T follicular helper cell (primary cell): ENCODE results near the gene RBM24.

Experiments
- DNase-seq: peaks from one replicate; pipeline ENCODE4 v3.0.0-alpha.2; 2020; ENCODE audit warnings: low read depth
- total RNA-seq, 2 experiments: gene quantifications; one replicate each; lab custom pipeline; 2026; lab: John Stamatoyannopoulos, UW

Gene RBM24
- 0 to 0.12 reads per million in 2 experiments for total RNA-seq

DNA sequence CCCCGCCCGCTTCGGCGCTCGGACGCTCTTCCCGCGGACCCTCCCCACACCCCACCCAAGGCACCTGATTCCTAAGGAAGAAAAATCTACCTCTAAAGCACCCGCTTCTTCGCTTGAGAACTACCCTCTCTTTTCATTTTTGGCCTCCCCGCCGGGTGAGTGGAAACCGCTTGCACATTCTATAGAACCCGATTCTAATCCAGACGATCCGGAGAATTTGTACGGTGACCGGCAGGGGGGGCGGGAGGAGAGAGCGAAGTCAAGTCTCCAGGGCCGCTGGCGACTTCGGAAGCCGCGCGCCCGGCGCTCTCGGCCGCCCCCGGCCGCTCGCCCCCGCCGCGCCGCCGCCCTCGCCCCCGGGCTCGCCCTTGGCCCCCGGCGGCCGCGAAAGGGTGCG is at the start of gene RBM24:
TSS of gene RBM24 (plus strand) at position 262 of the 397 bp plus-strand sequence. CDS start 221 bp downstream, outside the sequence.
- DNase-seq = no peak

DNA sequence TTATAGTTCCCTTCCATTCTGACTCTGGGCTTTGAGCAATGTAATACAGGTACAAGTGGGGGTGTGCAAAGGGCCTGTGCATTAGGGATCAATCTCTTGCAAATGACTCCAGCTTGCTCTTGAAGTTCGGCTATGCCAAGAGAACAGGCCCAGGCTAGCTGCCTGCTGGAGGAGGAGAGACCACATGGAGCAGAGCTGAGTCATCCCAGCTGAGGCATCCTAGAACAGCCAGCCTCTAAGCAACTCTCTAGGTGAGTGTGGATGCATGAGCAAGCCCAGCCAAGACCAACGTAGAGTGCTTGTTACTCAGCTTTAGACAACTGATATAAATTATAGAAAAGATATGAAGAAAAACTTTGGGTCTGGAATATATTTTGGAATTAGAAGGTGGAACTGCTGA is 47.6 kb upstream of the RBM24 start:
- no peak for DNase-seq

DNA sequence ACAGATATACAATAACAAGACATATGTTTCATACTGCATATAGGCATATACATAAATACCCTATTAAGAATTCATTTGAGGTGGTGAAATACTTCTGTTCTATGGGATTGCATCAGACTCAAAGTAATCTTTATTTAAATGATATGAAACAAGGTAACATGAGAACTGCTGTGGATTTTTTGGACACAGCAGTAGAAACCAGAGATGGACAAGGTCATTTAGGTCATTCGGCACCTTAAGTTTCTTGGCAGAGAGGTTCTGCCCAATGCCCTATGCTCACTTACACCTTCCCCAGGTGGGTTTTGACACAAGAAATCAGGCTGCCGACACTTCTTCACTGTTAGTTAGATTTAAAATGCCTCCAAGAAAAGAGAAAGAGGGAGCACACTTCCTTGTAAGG is 43.9 kb upstream of the RBM24 start:
- DNase-seq = no peak

DNA sequence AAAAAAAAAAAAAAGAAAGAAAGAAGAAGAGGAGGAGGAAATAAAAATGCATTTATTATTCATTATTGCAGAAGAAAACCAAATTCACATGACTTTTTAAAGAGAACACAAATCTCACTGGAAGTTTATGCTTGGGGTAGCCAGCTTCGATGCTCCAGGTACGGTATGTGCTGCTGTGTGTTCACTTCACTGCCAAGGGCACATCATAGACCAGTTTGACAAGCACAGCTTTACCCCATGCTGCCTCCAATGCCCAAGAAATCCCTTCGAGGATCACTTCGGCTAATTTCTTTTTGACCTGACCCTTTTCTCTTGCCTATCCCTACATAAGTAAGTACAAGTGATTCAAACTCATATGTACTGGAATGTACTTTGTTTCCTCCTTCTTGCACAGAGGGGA is 41.9 kb upstream of the RBM24 start:
- no peak for DNase-seq

DNA sequence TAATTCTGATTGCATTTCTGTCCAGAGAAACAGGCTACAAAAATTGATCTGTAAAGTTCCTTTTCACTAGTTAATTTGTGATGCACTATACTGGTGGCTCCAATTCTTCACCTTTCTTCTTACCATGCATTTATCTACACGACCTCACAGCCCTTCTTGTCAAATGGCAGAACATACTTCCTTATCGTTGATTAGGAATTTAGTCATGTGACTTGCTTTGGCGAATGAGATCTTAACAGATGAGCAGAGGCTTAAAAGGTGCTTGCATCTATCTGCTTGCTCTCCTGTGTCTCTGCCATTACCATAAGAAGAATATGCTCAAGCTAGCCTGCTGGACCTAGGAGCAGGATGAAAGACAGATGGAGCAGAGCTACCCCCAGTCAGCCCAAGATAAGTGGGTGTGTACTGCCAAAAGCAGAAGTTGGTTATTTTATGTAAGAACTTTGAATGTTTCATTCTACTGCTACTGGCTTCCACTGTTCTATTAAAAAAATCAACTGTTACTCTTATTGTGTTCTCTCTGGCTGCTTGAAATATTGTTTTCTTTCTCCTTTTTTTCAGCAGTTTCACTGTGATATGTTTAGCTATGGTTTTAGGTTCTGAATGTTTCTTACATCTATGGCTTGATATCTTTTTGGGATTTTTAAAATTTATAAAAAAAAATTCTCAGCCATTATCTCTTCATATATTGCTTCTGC is 40.2 kb upstream of the RBM24 start:
- no peak for DNase-seq

DNA sequence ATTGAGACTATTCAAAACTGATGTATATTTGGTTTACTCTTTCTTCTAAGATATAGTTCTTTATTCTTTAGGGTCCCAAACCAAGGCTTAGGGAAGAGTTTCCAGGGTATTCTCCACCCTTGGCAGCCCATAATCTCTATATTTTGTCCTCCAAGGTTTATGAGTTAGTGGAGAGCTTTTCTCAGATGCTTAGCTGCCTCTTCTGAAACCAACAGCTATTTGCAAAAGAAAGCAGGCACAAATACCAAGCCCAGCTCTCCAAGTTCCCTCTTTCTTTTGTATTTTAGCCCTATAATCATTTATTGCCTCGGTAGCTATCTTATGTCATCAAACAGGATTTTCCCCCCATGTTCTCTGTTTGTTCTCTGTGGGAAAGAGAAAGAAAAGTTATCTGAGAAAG is 39.1 kb upstream of the RBM24 start:
- no peak for DNase-seq

DNA sequence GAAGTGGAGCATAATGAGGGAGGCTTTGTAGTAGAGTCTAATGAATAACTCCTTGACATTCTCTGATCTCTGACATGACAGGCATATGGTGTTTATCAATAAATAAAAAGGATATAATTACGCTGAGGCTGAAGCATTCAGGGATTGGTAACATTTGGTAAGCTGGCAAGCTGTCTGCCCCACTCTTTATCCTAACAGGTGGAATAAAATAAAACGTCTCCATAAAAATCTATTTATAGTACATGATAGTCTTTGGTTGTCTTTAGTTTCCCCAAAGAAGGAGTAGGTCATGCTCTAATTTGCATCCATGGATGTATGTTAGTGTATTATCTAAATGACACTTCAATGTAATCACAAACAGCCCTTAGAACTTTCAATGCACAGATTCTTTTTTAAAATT is 30.9 kb upstream of the RBM24 start:
- no peak for DNase-seq

DNA sequence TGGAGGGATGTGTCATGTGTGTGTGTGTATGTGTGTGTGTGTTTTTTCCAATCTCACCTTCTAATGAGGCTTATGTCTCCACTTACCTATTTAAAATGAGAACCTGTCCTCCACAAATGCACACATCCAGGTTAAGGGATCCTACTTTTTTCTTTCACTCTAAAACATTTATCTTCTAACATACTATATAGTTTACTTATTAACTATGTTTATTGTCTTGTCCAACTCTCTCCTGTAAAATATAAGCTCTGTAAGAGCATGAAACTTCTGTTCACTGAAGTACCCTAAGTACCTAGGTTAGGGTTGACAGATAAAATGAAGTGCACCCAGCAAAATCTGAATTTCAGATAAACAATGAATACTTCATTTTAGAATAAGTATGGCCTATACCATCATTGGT is 29.2 kb upstream of the RBM24 start:
- DNase-seq = no peak

DNA sequence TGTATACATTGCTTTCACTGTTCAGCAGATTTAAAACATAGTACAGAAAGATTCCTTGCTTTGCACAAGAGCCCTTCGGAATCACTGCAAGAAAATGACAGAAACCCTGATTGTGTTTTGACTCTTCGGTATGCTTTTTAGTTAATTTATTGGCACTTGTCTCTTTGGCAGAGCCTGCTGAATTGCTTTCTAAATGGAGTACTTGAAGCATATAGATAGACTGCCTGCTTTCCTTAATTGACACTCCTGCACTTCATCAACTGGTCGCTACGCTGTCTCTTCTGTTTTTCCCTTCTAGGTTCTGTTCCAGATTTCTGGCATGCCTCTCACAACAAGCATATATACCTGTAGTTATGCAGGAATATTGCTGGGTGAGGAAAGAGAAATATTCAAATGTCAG is 22.4 kb upstream of the RBM24 start:
- no peak for DNase-seq

DNA sequence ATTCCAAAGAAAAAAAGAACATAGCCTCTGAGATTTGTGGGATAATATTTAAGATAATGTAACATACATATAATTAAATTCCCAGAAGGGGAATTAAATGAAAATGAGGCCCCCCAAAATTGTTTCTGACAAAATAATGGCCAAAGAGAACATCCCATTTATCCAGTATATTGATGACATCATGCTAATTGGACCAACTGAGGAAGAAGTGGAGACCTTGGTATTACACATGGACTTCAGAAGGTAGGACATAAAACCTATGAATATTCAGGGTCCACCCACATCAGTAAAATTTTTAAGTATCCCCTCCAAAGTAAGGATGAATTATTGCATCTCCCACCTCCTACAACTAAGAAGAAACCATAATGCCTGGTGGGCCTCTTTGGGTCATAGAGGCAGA is 15.6 kb upstream of the RBM24 start:
- no peak for DNase-seq

DNA sequence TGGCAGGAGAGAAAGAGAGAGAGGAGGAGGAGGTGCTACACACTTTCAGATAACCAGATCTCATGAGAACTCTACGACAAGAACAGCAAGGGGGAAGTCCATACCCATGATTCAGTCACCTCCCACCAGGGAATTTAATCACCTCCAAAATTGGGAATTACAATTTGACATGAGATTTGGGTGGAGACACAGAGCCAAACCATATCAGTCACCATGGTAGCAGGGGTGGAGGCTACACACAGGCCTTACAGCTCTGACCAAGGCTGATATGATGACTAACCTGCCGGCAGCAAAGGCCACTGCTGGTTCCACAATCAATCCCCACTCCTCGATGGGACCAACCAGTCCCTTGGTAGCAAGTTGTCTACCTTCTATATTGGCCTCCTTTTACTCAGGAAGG is 13.6 kb upstream of the RBM24 start:
- DNase-seq = no peak

DNA sequence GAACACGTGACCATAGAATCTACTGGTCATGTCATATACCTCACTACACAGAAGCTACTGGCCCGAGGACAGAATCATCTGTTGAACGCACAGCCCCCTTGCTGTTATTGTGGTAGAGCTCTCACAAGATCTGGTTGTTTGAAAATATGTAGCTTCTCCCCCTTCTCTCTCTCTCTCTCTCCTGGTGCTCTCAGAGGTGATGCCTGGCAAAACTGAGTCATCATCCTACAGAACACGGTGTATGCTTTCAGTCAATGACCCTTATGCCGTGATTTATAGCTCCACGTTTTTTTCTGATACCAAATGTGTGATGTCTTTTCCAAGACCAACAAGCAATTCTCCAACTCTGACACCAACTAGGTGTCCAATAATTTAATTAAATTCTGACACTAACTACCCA is 13.0 kb upstream of the RBM24 start:
- DNase-seq = no peak

DNA sequence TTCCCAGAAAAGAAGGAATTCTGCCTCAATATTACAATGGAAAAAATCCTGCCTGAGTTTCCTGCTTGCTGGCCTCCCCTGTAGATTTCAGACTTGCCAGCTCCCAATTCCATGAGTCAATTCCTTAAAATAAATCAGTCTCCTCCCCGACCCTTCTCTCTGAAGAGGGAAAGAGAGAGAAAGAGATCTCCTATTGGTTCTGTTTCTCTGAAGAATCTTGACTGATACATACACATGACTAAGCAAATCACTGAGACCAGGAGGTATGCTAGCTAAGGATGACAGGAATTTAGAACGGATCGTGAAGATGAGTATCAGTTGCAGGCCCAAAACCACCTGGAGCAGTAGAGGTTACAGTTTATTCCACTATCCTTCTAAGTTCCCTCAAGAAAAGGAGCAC is 11.3 kb upstream of the RBM24 start:
- DNase-seq = no peak

DNA sequence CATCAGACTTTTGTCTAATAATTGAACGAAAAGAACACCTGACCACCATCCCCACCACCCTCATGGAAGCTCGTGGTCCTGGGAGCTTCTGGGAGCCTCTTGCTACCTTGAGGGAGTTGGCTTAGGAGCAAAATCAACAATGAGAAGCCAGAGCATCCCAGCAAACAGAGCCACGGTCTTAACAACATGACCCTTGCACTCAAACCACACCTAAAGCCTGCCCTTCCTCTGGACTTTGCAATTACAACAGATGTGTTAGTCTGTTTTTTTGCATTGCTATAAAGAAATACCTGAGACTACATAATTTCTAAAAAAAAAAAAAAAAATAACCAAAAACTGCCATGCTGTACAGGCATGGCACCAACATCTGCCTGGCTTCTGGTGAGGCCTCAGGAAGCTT is 9.5 kb upstream of the RBM24 start:
- no peak for DNase-seq

DNA sequence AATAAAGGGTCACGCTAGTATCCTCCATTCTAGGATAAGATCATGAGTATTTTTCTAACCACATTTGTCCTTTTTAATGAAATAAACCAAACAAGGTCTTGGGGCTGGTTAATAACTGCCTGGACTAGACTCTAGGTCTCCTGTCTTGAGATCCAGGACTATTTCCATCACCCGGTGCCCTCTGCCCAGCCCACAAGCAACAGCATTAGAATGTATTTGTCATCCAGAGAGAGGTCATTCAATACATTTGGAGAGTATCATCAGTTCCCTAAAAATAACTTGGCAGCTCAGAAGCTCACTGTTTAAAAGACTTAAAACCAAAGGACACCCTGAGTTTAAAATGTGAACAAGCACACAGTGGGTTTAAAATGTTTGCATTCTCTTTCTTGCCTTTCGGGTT is 4.4 kb upstream of the RBM24 start:
- no peak for DNase-seq

DNA sequence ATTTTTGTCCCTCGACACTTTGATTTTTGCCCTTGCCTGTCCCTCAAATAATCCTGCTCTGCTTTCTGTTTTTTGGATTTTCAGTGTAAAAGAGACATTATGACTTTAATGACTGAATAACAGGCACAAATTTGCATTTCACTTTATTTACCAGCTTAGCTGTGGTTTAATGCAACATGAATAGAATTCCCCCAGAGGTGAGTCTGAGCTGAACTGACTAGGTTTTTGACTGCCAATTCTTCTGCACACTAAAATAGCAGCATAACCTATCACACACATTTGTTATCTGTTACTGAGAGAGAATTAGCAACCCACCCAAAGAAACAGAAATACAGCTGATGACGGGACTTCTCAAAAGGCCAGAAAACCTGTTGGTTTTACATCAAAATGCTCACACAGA is 3.9 kb upstream of the RBM24 start:
- DNase-seq = no peak

DNA sequence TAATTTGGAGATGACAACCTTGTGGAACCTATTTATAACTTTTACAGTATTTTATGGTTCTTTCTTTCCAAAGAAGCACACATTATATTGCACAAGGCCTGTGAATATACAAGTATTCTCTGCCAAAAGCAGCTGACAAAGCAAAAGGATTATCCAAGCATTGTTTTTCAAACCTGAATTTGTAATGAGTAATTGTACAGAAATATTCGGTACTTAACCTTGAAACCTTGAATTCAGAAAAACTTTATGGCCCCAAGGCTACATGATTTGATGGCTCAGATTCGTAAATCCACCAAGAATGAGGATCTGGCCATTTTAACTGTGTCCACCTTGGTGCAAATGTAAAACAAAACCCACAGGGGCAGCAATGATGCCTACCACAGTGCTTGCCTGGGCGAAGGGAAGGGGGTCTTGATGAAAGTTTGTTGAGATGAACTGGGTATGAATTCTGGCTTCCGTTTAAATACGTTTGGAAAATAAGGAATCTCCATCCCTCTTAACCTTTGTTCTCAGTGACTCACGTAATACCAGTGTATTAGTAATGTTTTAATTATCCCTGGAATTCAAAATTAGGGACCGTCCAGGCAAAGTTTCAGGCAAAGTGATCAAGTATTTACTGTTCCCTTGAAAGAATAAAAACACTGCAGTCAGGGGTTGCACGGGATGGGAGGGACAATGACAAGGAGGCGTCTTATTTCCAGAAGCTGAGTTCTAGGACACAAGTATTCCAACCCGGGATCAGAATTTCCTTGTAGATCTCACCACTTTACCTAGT is 2.7 kb upstream of the RBM24 start:
- DNase-seq = no peak

DNA sequence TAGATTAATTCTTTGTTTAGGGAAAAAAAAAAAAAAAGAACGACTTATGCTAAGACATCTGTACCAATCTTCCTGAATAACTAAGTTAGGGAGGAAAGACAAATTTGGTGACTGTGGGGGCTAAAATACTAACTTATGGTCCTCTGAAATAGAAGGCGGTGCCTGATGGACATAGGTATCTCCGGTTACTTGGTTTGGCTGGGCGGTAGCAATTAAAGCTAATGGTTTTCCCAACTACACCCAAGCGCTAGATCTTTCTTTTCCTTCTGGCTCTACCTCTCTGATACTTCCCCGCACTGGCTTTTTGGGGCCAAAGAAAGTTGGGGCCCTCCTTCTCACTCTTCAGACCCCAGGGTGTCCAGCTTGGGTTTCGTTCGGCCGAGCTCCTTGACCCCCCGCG is 1.0 kb upstream of the RBM24 start:
- DNase-seq = no peak

DNA sequence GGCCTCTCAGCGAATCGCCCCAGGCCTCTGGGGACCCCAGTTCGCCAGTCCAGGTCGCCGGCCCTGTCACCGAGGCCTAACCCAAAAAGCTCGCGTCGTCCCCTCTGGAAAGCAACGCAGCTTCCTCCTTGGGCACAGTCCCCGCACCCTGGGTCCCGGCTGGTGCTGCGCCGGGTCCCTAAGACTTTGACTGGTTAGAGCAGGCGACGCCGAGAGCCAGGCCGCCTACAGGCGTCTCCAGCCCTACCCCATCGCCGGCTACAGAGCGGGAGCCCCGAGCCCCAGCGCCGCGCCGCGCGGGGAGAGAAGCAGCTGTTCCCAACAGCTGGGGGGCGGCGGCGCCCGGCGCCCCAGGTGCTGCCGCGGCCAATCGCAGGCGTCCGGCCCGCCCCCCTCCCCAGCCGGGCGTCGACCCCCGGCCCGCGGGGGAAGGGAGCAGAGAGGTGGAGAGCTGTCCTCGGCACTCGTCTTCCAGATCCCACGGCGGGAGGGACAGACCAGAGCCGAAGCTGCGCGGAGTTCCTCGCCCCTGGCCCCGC is 540 bp upstream of the RBM24 start:
- DNase-seq = no peak

DNA sequence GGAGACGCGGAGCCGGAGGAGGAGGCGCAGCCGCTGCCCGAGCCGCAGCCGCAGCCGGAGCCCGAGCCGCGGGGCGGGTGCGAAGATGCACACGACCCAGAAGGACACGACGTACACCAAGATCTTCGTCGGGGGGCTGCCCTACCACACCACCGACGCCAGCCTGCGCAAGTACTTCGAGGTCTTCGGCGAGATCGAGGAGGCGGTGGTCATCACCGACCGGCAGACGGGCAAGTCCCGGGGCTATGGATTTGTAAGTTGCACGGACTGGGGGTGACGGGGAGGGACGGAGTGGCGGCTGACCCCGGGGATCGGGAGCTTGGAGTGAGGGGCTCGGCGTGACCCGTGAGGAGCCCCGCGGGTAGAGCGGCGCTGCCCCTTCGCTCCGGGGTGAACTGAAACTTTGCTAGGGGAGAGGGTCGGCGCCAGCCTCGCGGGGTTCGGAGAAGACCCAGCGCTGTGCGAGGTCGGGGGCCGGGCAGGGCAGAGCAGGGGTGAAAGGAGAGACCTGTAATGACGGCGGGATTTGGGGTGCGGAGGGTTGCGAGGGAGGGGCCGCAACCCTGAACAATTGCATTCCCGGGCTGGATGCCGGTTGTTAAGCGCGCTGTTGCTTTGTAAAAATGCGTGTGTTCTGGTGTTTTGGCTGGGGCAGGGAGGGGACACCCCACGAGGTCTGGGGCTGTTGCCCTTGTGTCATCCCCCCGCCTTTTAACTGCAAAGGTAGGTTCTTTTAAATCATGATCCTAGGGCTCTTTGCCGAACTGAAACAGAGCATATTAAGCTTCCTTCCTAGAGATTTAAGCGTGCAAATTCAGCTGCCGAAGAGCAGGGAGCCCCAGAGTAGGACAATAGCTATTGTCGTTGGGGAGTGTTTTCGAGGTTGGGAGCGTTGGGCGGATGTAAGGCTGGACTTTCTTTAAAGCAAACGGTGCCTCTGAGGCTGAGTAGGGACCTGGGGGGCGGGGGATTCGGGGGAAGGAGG is 628 bp downstream of the RBM24 start:
- DNase-seq = no peak

DNA sequence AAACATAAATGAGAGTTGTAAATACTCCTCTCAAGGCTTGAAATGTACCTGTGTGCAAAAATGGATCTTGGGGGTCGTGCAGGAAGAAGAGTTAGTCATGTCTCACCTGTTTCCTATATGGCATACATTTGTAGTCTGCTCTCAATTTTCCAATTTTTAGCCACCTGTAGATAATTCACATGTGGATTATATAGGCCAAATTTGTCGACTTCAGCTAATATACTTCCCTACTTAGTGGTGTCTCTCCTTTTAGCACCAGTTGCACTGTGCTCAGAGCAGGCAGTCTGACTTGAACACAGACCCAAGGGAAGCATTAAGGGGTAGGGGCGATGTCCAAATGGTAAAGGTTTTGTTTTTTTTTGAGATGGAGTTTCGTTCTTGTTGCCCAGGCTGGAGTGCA is 1.9 kb downstream of the RBM24 start:
- no peak for DNase-seq

DNA sequence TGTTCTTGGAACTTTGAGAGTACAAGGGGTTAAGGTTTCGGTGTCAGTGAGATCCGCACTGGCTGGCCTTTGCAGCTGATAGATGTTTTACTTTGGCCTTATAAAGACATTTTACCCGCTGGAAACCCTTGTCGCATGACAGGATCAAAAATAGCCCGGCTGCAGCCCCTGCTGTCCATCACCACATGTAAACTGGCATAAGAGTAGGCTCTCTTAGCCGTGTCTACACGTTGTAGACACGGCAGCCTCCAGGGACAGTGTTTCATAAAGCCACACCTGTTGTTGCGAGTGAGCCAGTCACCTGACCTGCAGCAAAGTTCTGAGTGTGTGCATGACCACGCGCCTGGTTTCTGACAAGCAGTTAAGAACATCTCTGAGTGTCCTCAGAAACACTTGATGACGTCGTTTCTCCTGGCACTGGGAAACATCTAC is 8.5 kb downstream of the RBM24 start:
- DNase-seq = no peak
